Endothelial cell (in vitro differentiated cells): ENCODE measurements around the gene FCHSD2. TPM values are rescaled to one million over a fixed set of nuclear protein-coding genes. Genes with fewer than 3 reads are reported as not detected.
"Not testable (repeated sequence)": the region's sequence is repeated elsewhere in the genome, so short reads cannot be mapped to it uniquely, and the experiment has no call there.

Experiments used
- DNase-seq: peaks from one replicate; pipeline ENCODE4 v3.0.0; 2021; ENCODE audit warnings: low spot score
- H3K27ac Mint-ChIP-seq: one replicate; pipeline ENCODE4 v1.8.0; 2021; ENCODE audit warnings: mixed read lengths, inconsistent platforms; ENCODE audit not compliant: unreplicated experiment
- H3K27me3 Mint-ChIP-seq: one replicate; pipeline ENCODE4 v1.8.0; 2021; ENCODE audit warnings: mild to moderate bottlenecking, moderate library complexity, mixed read lengths, inconsistent platforms; ENCODE audit not compliant: unreplicated experiment
- H3K36me3 Mint-ChIP-seq: one replicate; pipeline ENCODE4 v1.8.0; 2021; ENCODE audit warnings: mild to moderate bottlenecking, low read depth, mixed read lengths, inconsistent platforms; ENCODE audit not compliant: unreplicated experiment
- H3K4me1 Mint-ChIP-seq: one replicate; pipeline ENCODE4 v1.8.0; 2021; ENCODE audit warnings: mild to moderate bottlenecking, mixed read lengths, inconsistent platforms; ENCODE audit not compliant: unreplicated experiment
- H3K4me3 Mint-ChIP-seq: one replicate; pipeline ENCODE4 v1.8.0; 2021; ENCODE audit warnings: mild to moderate bottlenecking, mixed read lengths, inconsistent platforms; ENCODE audit not compliant: unreplicated experiment
- H3K9me3 Mint-ChIP-seq: one replicate; pipeline ENCODE4 v1.8.0; 2021; ENCODE audit warnings: mixed read lengths, inconsistent platforms; ENCODE audit not compliant: unreplicated experiment
- total RNA-seq: library from RNA; stranded (reverse); fragmentation: NEBNext Ultra II Directional; extraction: Animal tissue kit (Norgen Biotek cat#: 25700); gene quantifications from one replicate; pipeline ENCODE4 v1.2.1, GENCODE V29; 2021; ENCODE audit not compliant: unreplicated experiment
- TF ChIP-seq, protein P1 (sequence below): fragments of 200-600 bp; sonication (generic); IDR thresholded peaks from one replicate; pipeline ENCODE4 v1.5.0; 2021; ENCODE audit warnings: antibody characterized with exemption; ENCODE audit not compliant: unreplicated experiment

The FCHSD2 gene
- total RNA-seq, 1 donor from 2014 or later: 45.3 TPM

DNA sequence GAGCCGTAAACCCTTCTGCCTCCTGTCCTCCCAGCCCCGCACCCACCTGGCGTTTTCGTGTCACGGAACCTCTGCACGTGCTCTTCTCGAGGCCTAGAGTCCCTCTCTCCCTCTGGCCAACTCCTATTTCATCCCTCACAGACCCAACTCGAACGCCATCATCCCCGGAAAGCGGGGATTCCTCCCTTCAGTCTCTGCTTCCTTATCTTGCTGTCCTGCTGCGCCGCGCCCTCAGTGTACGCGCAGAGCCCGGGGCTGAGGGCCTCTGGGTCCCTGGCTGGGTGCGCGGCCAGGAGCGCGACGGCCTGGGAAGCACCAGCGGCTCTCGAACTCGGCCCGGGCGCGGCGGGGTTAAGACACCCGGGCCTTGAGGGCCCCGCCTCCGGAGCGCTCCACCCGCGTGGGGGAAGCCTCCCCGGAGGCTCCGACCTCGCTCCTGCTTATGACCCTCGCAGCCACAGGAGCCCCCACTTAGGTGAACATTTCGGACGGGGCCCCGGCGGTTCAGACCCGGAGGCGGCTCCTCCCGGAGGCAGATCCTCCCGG lies 328.3 kb downstream of the FCHSD2 start:
- H3K36me3 Mint-ChIP-seq: peaks cover 17% of the 10 kb centered on the region
- H3K4me1 Mint-ChIP-seq: peaks cover 21% of the 10 kb centered on the region
- peak overlapping the region; percentile 58 for H3K27ac Mint-ChIP-seq
- DNase-seq: no peak
- H3K4me3 Mint-ChIP-seq: peak overlapping the region; percentile 91
- no peaks in the 10 kb centered on the region for H3K9me3 Mint-ChIP-seq
- TF ChIP-seq, protein P1, sequence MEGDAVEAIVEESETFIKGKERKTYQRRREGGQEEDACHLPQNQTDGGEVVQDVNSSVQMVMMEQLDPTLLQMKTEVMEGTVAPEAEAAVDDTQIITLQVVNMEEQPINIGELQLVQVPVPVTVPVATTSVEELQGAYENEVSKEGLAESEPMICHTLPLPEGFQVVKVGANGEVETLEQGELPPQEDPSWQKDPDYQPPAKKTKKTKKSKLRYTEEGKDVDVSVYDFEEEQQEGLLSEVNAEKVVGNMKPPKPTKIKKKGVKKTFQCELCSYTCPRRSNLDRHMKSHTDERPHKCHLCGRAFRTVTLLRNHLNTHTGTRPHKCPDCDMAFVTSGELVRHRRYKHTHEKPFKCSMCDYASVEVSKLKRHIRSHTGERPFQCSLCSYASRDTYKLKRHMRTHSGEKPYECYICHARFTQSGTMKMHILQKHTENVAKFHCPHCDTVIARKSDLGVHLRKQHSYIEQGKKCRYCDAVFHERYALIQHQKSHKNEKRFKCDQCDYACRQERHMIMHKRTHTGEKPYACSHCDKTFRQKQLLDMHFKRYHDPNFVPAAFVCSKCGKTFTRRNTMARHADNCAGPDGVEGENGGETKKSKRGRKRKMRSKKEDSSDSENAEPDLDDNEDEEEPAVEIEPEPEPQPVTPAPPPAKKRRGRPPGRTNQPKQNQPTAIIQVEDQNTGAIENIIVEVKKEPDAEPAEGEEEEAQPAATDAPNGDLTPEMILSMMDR: no peak
- H3K27me3 Mint-ChIP-seq: peaks cover 6% of the 10 kb centered on the region

DNA sequence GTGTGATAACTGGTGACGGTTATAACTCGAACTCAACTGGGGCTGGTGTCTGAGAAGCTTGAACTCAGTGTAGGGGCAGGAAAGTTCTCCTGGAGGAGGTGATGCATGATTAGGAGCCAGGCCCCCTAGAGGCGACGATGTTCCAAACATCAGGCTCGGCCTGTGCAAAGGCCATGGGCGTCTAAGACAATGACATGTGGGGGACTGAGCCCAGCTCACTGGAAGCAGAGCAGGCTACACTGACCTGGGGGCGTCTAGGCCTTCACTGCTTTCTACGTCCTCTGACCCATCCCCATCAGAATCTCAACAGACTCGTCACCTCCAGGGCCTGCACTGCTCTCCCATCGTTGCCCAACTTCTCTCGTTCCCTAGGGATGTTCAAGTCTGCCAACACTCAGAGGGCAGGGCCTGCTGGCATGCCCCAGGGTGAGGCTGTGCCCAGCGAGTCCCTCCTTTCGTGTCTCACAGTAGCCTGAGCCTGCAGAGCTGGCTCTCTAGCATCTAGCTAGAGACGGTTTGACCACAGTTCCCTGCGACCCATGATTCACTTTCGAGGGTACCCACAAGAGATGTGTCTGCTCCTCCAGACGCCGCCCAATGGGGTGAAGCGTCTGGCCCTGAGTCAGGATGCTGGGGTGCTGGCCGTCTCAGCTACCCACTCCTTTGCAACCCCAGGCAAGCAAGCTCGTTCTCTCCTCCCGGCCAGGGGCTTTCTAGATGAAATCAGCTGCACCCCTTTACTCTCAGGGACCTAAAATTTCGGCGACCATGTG lies 329.0 kb downstream of the FCHSD2 start:
- DNase-seq: peak; percentile 61
- TF ChIP-seq, protein P1: peak; percentile 50
- peaks cover 11% of the 10 kb centered on the region for H3K36me3 Mint-ChIP-seq
- H3K27ac Mint-ChIP-seq: peak overlapping the region; percentile 67
- peaks cover 21% of the 10 kb centered on the region for H3K4me1 Mint-ChIP-seq
- peak overlapping the region; percentile 91 for H3K4me3 Mint-ChIP-seq
- no peaks in the 10 kb centered on the region for H3K9me3 Mint-ChIP-seq
- peaks cover 6% of the 10 kb centered on the region for H3K27me3 Mint-ChIP-seq

GRCh38 chr11:72812604-72812966 lies 329.5 kb downstream of the FCHSD2 start:
- H3K36me3 Mint-ChIP-seq: peaks cover 7% of the 10 kb centered on the region
- H3K27me3 Mint-ChIP-seq: peaks cover 6% of the 10 kb centered on the region
- peak overlapping the region; percentile 91 for H3K4me3 Mint-ChIP-seq
- TF ChIP-seq, protein P1: no peak
- peak overlapping the region; percentile 67 for H3K27ac Mint-ChIP-seq
- no peaks in the 10 kb centered on the region for H3K9me3 Mint-ChIP-seq
- no peak for DNase-seq
- peaks cover 21% of the 10 kb centered on the region for H3K4me1 Mint-ChIP-seq

- peaks cover 21% of the 10 kb centered on the region for H3K4me1 Mint-ChIP-seq
- not testable (repeated sequence) for H3K4me3 Mint-ChIP-seq, H3K9me3 Mint-ChIP-seq, H3K27me3 Mint-ChIP-seq, H3K27ac Mint-ChIP-seq, DNase-seq, H3K36me3 Mint-ChIP-seq
Measured at GRCh38 chr11:72811686-72812085, 330.4 kb downstream of the FCHSD2 start.

DNA sequence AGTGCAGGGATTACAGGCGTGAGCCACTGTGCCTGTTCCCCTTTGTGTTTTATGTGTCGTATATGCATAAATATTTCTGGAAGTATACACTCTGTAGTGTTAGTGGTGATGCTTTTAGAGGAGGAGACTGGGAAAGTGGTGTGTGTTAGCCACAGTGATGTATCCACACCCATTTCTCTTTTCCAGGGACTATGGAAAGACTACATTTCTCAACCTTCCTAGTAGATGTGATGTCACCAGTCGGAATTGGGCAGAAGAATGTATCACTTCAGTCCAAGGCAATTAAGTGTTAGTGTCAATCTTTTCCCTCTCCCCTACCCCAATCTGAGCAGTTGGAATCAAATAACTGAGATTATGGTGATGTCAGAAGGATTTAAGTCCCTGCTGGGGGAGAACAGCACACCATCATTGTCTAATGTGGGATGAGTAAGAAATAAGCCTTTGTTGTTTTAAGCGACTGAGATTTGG lies 333.8 kb downstream of the FCHSD2 start:
- H3K4me3 Mint-ChIP-seq: no peak overlapping the region
- TF ChIP-seq, protein P1: no peak
- no peaks in the 10 kb centered on the region for H3K9me3 Mint-ChIP-seq
- no peak for DNase-seq
- H3K27ac Mint-ChIP-seq: no peak overlapping the region
- H3K27me3 Mint-ChIP-seq: peaks cover 2% of the 10 kb centered on the region
- peaks cover 4% of the 10 kb centered on the region for H3K36me3 Mint-ChIP-seq
- H3K4me1 Mint-ChIP-seq: peaks cover 10% of the 10 kb centered on the region
